IMR-90 (cell line): Measurements from ENCODE around the gene AJM1. TPM values are rescaled to one million over a fixed set of nuclear protein-coding genes. Genes with fewer than 3 reads are reported as not detected.

Experiments
- ATAC-seq: fragments of 200-7000 bp; cut with Tn5 transposase; 2 replicates; pipeline ENCODE4 v1.9.1; 2020; ENCODE audit warnings: low read depth, mild to moderate bottlenecking, moderate library complexity
- BruUV-seq: library from RNA; stranded (reverse); fragments of 400-500 nt; replicated peaks from 2 replicates; lab custom pipeline; 2021; lab: Mats Ljungman, UMichigan
- CTCF ChIA-PET: fragments of 300-600 bp; formaldehyde crosslinking; extraction: SDS; loops from one replicate; lab custom pipeline; 2021; ENCODE audit warnings: antibody characterized with exemption; lab: Yijun Ruan, JAX
- POLR2A ChIA-PET: fragments of 300-600 bp; sonication (Branson Sonifier 250); formaldehyde crosslinking; loops from one replicate; lab custom pipeline; 2022; ENCODE audit warnings: antibody characterized with exemption; ENCODE audit not compliant: unreplicated experiment; lab: Charles Lee
- DNase-seq: peaks from one replicate; pipeline ENCODE4 v3.0.0; 2013
- H2AFZ ChIP-seq: replicated peaks from 2 replicates; pipeline ENCODE3; 2013; ENCODE audit warnings: low read length, mild to moderate bottlenecking; ENCODE audit not compliant: poor library complexity
- H2AK5ac ChIP-seq: 2 replicates; pipeline ENCODE4 v1.6.1; 2013; ENCODE audit warnings: low read depth, low read length, inconsistent platforms
- H2AK9ac ChIP-seq: replicated peaks from 2 replicates; pipeline ENCODE3; 2013; ENCODE audit warnings: mild to moderate bottlenecking, low read depth, low read length, moderate library complexity; ENCODE audit not compliant: poor library complexity
- H2BK120ac ChIP-seq: 2 replicates; pipeline ENCODE4 v1.6.1; 2013; ENCODE audit warnings: low read depth, low read length, inconsistent platforms
- H2BK15ac ChIP-seq: 3 replicates; pipeline ENCODE4 v1.6.1; 2013; ENCODE audit warnings: low read depth, low read length, inconsistent platforms
- H2BK20ac ChIP-seq: 2 replicates; pipeline ENCODE4 v1.6.1; 2013; ENCODE audit warnings: low read depth, mild to moderate bottlenecking, inconsistent platforms, low read length, moderate library complexity
- H2BK5ac ChIP-seq: 2 replicates; pipeline ENCODE4 v1.6.1; 2013; ENCODE audit warnings: mild to moderate bottlenecking, low read depth, low read length, inconsistent platforms; ENCODE audit not compliant: poor library complexity, severe bottlenecking
- H3K14ac ChIP-seq: replicated peaks from 2 replicates; pipeline ENCODE4 v1.6.1; 2013; ENCODE audit warnings: low read depth, low read length, inconsistent platforms
- H3K18ac ChIP-seq: 2 replicates; pipeline ENCODE4 v1.6.1; 2013; ENCODE audit warnings: low read depth, low read length, control low read depth
- H3K23ac ChIP-seq: 2 replicates; pipeline ENCODE4 v1.6.1; 2013; ENCODE audit warnings: low read depth, low read length, inconsistent platforms
- H3K27ac ChIP-seq: 2 replicates; pipeline ENCODE4 v1.5.1; 2013; ENCODE audit warnings: mild to moderate bottlenecking, control low read depth, low read length; ENCODE audit not compliant: insufficient read depth
- H3K27me3 ChIP-seq: 2 replicates; pipeline ENCODE4 v1.6.1; 2013; ENCODE audit warnings: low read length; ENCODE audit not compliant: control insufficient read depth, insufficient read depth
- H3K36me3 ChIP-seq: 2 replicates; pipeline ENCODE4 v1.6.1; 2013; ENCODE audit warnings: low read length, mixed read lengths; ENCODE audit not compliant: control insufficient read depth, insufficient read depth
- H3K4ac ChIP-seq: 2 replicates; pipeline ENCODE4 v1.6.1; 2013; ENCODE audit warnings: low read depth, low read length, inconsistent platforms
- H3K4me1 ChIP-seq: 2 replicates; pipeline ENCODE4 v1.6.1; 2013; ENCODE audit warnings: low read length, mixed read lengths; ENCODE audit not compliant: control insufficient read depth, insufficient read depth
- H3K4me2 ChIP-seq: 2 replicates; pipeline ENCODE4 v1.6.1; 2013; ENCODE audit warnings: low read depth, mild to moderate bottlenecking, control low read depth, low read length, moderate library complexity
- H3K4me3 ChIP-seq: 2 replicates; pipeline ENCODE4 v1.5.1; 2013; ENCODE audit warnings: low read depth, mild to moderate bottlenecking, control low read depth, low read length, moderate library complexity; ENCODE audit not compliant: insufficient read depth
- H3K56ac ChIP-seq: 2 replicates; pipeline ENCODE4 v1.6.1; 2013; ENCODE audit warnings: low read length, inconsistent platforms; ENCODE audit not compliant: insufficient read depth; ENCODE audit errors: extremely low read depth
- H3K79me1 ChIP-seq, 2 experiments: 2 replicates each; pipeline ENCODE4 v1.6.1; 2013; ENCODE audit warnings: low read length in 2 of 2, inconsistent platforms in 1 of 2, low read depth in 1 of 2
- H3K9ac ChIP-seq: 2 replicates; pipeline ENCODE4 v1.6.1; 2013; ENCODE audit warnings: low read depth, low read length, control low read depth
- H3K9me1 ChIP-seq: 2 replicates; pipeline ENCODE4 v1.6.1; 2013; ENCODE audit warnings: low read length, inconsistent platforms; ENCODE audit not compliant: insufficient read depth
- H3K9me3 ChIP-seq: 2 replicates; pipeline ENCODE4 v1.6.1; 2013; ENCODE audit warnings: low read length; ENCODE audit not compliant: control insufficient read depth, insufficient read depth
- H4K20me1 ChIP-seq: 2 replicates; pipeline ENCODE4 v1.6.1; 2013; ENCODE audit warnings: low read length, inconsistent platforms; ENCODE audit not compliant: insufficient read depth
- H4K5ac ChIP-seq: 2 replicates; pipeline ENCODE4 v1.6.1; 2013; ENCODE audit warnings: mild to moderate bottlenecking, low read depth, low read length, control low read depth
- H4K8ac ChIP-seq, 2 experiments: 2 replicates each; pipeline ENCODE4 v1.6.1; 2013; ENCODE audit warnings: low read depth in 2 of 2, low read length in 2 of 2, control low read depth in 1 of 2, inconsistent platforms in 1 of 2
- H4K91ac ChIP-seq: 2 replicates; pipeline ENCODE4 v1.6.1; 2013; ENCODE audit warnings: low read depth, low read length, inconsistent platforms; ENCODE audit not compliant: insufficient read depth
- BHLHE40 ChIP-seq: fragments of 150-350 bp; IDR thresholded peaks from 2 replicates; pipeline ENCODE4 v1.6.1; 2016; ENCODE audit warnings: mild to moderate bottlenecking, low read depth, low read length
- CHD1 ChIP-seq: IDR thresholded peaks from 2 replicates; pipeline ENCODE4 v1.6.1; 2012; ENCODE audit warnings: low read depth, low read length, improper control_type of control experiment
- CTCF ChIP-seq: conservative IDR thresholded peaks from 2 replicates; pipeline ENCODE4 v1.5.1; 2012; ENCODE audit warnings: mild to moderate bottlenecking, low read depth, low read length, improper control_type of control experiment
- ELK1 ChIP-seq: fragments of 150-350 bp; IDR thresholded peaks from 2 replicates; pipeline ENCODE4 v1.6.1; 2016; ENCODE audit warnings: low read depth, mild to moderate bottlenecking, low read length, moderate library complexity, borderline replicate concordance
- FOS ChIP-seq: fragments of 150-350 bp; IDR thresholded peaks from 2 replicates; pipeline ENCODE4 v1.6.1; 2016; ENCODE audit warnings: low read depth, low read length
- MAFK ChIP-seq: IDR thresholded peaks from 2 replicates; pipeline ENCODE4 v1.6.1; 2012; ENCODE audit warnings: low read depth, low read length, improper control_type of control experiment
- MAZ ChIP-seq: IDR thresholded peaks from 2 replicates; pipeline ENCODE4 v1.6.1; 2012; ENCODE audit warnings: low read depth, mild to moderate bottlenecking, low read length, improper control_type of control experiment, moderate library complexity, borderline replicate concordance
- MXI1 ChIP-seq: IDR thresholded peaks from 2 replicates; pipeline ENCODE4 v1.6.1; 2012; ENCODE audit warnings: low read depth, mild to moderate bottlenecking, low read length, moderate library complexity, borderline replicate concordance
- NFE2L2 ChIP-seq: fragments of 150-350 bp; IDR thresholded peaks from 2 replicates; pipeline ENCODE4 v1.6.1; 2016; ENCODE audit warnings: low read depth, mild to moderate bottlenecking, low read length
- POLR2A ChIP-seq: IDR thresholded peaks from 2 replicates; pipeline ENCODE4 v1.6.1; 2012; ENCODE audit warnings: mild to moderate bottlenecking, low read depth, low read length
- RAD21 ChIP-seq: IDR thresholded peaks from 2 replicates; pipeline ENCODE4 v1.6.1; 2012; ENCODE audit warnings: low read length, improper control_type of control experiment
- RCOR1 ChIP-seq: IDR thresholded peaks from 2 replicates; pipeline ENCODE4 v1.6.1; 2012; ENCODE audit warnings: mild to moderate bottlenecking, low read length, improper control_type of control experiment; ENCODE audit not compliant: insufficient replicate concordance
- RFX5 ChIP-seq: IDR thresholded peaks from 2 replicates; pipeline ENCODE4 v1.8.0; 2012; ENCODE audit warnings: low read depth, mild to moderate bottlenecking, low read length, moderate library complexity
- SMC3 ChIP-seq: fragments of 150-350 bp; IDR thresholded peaks from 2 replicates; pipeline ENCODE4 v1.6.1; 2016; ENCODE audit warnings: low read depth, mild to moderate bottlenecking, antibody characterized with exemption, low read length, moderate library complexity
- WGBS, 2 experiments: methylation state at CpG; one replicate each; pipeline versions ENCODE4 v1.1.5 to v1.1.7; 2013; ENCODE audit warnings: missing lambda C conversion rate in 2 of 2; ENCODE audit not compliant: insufficient read length in 1 of 2; ENCODE audit errors: extremely low coverage in 2 of 2; 5-methylcytosine and 5-hydroxymethylcytosine counted together
- dilution Hi-C: fragments of 300-500 bp; cut with HindIII; formaldehyde crosslinking; loops from one replicate; pipeline ENCODE4 v1.14.3; 2018; ENCODE audit warnings: low sequenced_read_pairs; ENCODE audit not compliant: unreplicated experiment
- in situ Hi-C: fragments of 300-500 bp; cut with MboI; formaldehyde crosslinking; loops from 3 replicates; pipeline ENCODE4 v1.14.3; 2019; ENCODE audit warnings: low sequenced_read_pairs, inconsistent platforms, mixed read lengths
- intact Hi-C: fragments of 100-400 bp; cut with micrococcal nuclease; formaldehyde crosslinking; loops from 2 replicates; pipeline ENCODE4 v1.10.0; 2022
- polyA plus RNA-seq, 3 experiments: library from polyadenylated mRNA; depleted of rRNA; stranded (reverse); fragments of >200 nt; gene quantifications; 2 replicates each; pipeline ENCODE4 v1.2.3, GENCODE V29; 2012; ENCODE audit warnings: low replicate concordance in 1 of 3
- total RNA-seq: library from RNA; depleted of rRNA; stranded (reverse); fragments of >200 nt; gene quantifications from 2 replicates; pipeline ENCODE4 v1.2.3, GENCODE V29; 2012
- TF ChIP-seq, protein P1 (sequence below): fragments of 150-350 bp; IDR thresholded peaks from 2 replicates; pipeline ENCODE4 v1.6.1; 2017; ENCODE audit warnings: mild to moderate bottlenecking, antibody characterized with exemption, low read length, low read depth

AJM1 gene
- total and polyA plus RNA-seq, 2 of the 4 experiments (the other 2 are of a cell fraction): 0.18 to 1.5 TPM

DNA sequence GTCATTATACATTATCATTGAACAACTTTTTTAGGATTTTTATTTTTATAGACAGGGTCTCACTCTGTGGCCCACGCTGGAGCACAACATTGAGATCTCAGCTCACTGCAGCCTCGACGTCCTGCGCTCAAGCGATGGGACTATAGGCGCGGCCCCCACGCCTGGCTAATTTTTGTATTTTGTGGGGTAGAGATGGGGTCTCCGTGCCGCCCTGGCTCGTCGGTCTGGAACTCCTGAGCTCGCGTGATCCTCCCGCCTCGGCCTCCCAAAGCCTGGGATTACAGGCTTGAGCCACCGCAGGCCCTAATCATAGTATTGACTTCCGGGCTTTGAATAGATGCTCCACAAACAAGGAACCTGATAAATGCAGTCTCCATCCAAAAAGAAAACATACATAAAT lies 25.2 kb downstream of the AJM1 start:
- CTCF ChIA-PET: no interaction called here
- dilution Hi-C loops: no loop called here

More for the DNA sequence above, 25.2 kb downstream of the AJM1 start:
- no peak overlapping the region for H2BK5ac ChIP-seq
- no peak overlapping the region for H4K5ac ChIP-seq
- peaks cover 18% of the 10 kb centered on the region for H3K36me3 ChIP-seq
- H2BK120ac ChIP-seq: no peak overlapping the region
- POLR2A ChIA-PET: no interaction called here
- no peak overlapping the region for H4K91ac ChIP-seq
- no peak for TF ChIP-seq CHD1
- no peak for TF ChIP-seq NFE2L2
- no peak for TF ChIP-seq RCOR1
- no peak for TF ChIP-seq RAD21
- no peak for TF ChIP-seq ELK1
- TF ChIP-seq MAZ: no peak
- TF ChIP-seq MXI1: no peak
- no peak for TF ChIP-seq FOS
- TF ChIP-seq, protein P1, sequence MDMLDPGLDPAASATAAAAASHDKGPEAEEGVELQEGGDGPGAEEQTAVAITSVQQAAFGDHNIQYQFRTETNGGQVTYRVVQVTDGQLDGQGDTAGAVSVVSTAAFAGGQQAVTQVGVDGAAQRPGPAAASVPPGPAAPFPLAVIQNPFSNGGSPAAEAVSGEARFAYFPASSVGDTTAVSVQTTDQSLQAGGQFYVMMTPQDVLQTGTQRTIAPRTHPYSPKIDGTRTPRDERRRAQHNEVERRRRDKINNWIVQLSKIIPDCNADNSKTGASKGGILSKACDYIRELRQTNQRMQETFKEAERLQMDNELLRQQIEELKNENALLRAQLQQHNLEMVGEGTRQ: no peak
- TF ChIP-seq BHLHE40: no peak
- TF ChIP-seq SMC3: no peak
- TF ChIP-seq MAFK: no peak
- TF ChIP-seq POLR2A: no peak
- TF ChIP-seq RFX5: no peak
- no peak for TF ChIP-seq CTCF
- no peak for ATAC-seq
- H2AK9ac ChIP-seq: no peak overlapping the region
- no peak overlapping the region for H3K9ac ChIP-seq
- no peak overlapping the region for H3K14ac ChIP-seq
- peaks cover 3% of the 10 kb centered on the region for H3K4me1 ChIP-seq
- no TSS peak for BruUV-seq
- 98% methylated on average over 5 of the region's 18 CpGs; no CpG with 5 or more reads in 1 of the 2 experiments for WGBS, 2 experiments
- H3K4ac ChIP-seq: no peak overlapping the region
- no peak overlapping the region for H3K27ac ChIP-seq
- peaks cover 5% of the 10 kb centered on the region for H3K9me1 ChIP-seq
- no peak overlapping the region for H4K8ac ChIP-seq
- no peak for DNase-seq
- peaks cover 16 to 39% of the 10 kb centered on the region in 2 experiments for H3K79me1 ChIP-seq
- intact Hi-C loops (no loop called here), in situ Hi-C loops (no loop called here)
- H4K20me1 ChIP-seq: peaks cover 13% of the 10 kb centered on the region
- no peak overlapping the region for H3K18ac ChIP-seq
- H3K56ac ChIP-seq: no peak overlapping the region
- H2BK20ac ChIP-seq: no peak overlapping the region
- H2AFZ ChIP-seq: no peak overlapping the region
- H3K4me2 ChIP-seq: no peak overlapping the region
- no peak overlapping the region for H2BK15ac ChIP-seq
- no peak overlapping the region for H2AK5ac ChIP-seq
- H3K4me3 ChIP-seq: no peak overlapping the region
- H3K9me3 ChIP-seq: peaks cover 7% of the 10 kb centered on the region
- H3K23ac ChIP-seq: no peak overlapping the region
- no peaks in the 10 kb centered on the region for H3K27me3 ChIP-seq
